ENCODE data around the gene NECAB3. TPM values are rescaled to one million over a fixed set of nuclear protein-coding genes. Genes with fewer than 3 reads are reported as not detected.
A peak's percentile ranks its signal among the peaks of the same experiment; 100 is the strongest.

Gene NECAB3
- total RNA-seq, 1 donor from 2014 or later, result 56.2 TPM

DNA sequence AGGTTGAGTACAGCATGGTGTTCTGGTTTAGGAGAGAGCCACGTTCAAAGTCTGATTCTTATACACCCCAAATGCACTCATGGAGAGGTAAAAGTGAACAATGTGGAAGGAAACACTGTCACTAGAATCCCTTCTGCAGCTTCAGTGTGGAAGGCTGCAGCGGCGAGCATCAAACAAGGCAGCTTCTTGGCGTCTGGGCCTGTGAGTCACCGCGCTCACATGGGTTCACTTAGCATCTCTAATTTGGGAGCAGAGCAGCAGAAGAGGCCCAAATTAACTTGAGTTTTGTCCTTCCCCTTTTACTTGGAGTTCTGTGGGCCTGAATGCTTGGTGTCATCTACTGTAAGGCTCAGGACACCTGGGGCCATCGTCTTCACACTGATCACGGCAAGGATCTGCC, 22.9 kb upstream of the NECAB3 start:
- ATAC-seq, result no peak
- no peaks in the 10 kb centered on the region for H3K9me3 ChIP-seq
- H3K36me3 ChIP-seq, result no peaks in the 10 kb centered on the region
- no peak for TF ChIP-seq CTCF (IDR thresholded peaks at IDR 0.05)
- DNase-seq, result no peak
- H3K4me1 ChIP-seq, result peaks cover 10% of the 10 kb centered on the region
- no peak overlapping the region for H3K27ac ChIP-seq
- intact Hi-C loops (cut with DNase I), result no loop called here
- no peaks in the 10 kb centered on the region for H3K27me3 ChIP-seq
- H3K4me3 ChIP-seq, result no peak overlapping the region

GRCh38 chr20:33696448-33696847, 22.2 kb upstream of the NECAB3 start:
- ATAC-seq (no peak), DNase-seq (no peak)
- no peak for TF ChIP-seq CTCF (IDR thresholded peaks at IDR 0.05)
- Histone ChIP-seq H3K27me3 (no peaks in the 10 kb centered on the region), H3K36me3 (no peaks in the 10 kb centered on the region), H3K9me3 (no peaks in the 10 kb centered on the region), H3K4me3 (no peak overlapping the region), H3K27ac (no peak overlapping the region), H3K4me1 (peaks cover 10% of the 10 kb centered on the region)
- intact Hi-C loops (cut with DNase I), result no loop called here

DNA sequence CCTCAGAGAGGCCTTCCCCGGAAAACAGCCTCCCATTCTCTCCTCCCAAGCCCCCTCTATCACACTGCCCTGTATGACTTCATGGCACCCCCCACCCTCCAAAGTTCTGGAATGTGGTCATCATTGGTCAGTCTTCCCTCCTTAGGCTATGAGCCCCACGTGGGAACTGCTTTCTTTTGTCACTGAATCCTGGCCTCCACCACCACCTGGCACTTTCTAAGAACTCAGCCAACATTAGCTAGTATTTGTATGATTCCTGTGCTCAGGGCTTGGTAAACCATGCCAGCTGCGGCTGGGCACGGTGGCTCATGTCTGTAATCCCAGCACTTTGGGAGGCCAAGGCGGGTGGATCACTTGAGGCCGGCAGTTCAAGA, 20.4 kb upstream of the NECAB3 start:
- no peaks in the 10 kb centered on the region for H3K27me3 ChIP-seq
- H3K4me1 ChIP-seq, result peaks cover 10% of the 10 kb centered on the region
- DNase-seq (no peak), ATAC-seq (no peak)
- TF ChIP-seq CTCF (IDR thresholded peaks at IDR 0.05), result no peak
- intact Hi-C loops (cut with DNase I), result no loop called here
- H3K36me3 ChIP-seq, result no peaks in the 10 kb centered on the region
- H3K27ac ChIP-seq, result no peak overlapping the region
- no peak overlapping the region for H3K4me3 ChIP-seq
- H3K9me3 ChIP-seq, result no peaks in the 10 kb centered on the region

DNA sequence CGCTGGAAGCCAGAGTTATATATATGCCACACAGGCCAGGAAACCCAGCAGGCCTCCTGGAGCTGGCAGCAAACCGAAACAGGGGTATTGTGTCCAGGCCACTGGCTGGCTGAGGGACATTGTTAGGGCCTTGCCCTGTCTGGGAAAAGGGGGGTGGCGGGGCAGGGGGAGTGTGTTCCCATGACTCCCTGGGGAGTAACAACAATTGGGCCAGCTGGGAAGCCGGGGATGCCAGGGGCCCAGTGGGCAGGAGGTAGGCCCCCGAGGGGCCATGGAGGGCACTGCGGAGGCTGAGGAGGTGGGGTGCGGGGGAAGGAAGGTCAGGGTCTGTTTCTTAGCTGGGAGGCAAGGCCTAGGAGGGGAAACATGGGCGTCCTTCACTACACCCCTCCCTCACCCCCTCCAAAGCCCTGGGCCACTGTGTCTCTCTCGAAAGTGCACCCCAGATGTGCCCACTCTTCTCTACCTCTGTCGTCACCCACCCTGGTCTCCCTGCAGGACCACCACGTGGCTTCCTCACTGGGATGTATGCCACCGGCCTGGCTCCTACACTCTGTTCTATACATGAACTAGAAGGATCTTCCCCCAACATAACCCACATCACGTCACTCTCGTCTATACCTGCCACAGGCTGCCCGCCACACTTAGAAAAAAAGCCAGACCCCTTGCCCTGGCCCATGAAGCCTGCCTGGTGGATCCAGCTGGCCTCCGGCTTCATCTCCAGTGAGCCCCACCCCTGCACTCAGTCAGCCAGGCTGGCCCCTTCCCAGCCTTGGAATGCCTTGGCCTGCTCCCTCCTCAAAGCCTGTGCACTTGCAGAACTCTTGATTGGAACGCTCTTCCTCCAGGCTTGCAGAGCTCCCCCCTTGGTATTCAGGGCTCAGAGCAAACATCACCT, 19.8 kb upstream of the NECAB3 start:
- no peaks in the 10 kb centered on the region for H3K27me3 ChIP-seq
- intact Hi-C loops (cut with DNase I), result no loop called here
- no peaks in the 10 kb centered on the region for H3K9me3 ChIP-seq
- no peaks in the 10 kb centered on the region for H3K36me3 ChIP-seq
- H3K4me3 ChIP-seq, result no peak overlapping the region
- ATAC-seq, result peak; percentile 83
- peak overlapping the region; percentile 51 for H3K27ac ChIP-seq
- peaks cover 10% of the 10 kb centered on the region for H3K4me1 ChIP-seq
- TF ChIP-seq CTCF (IDR thresholded peaks at IDR 0.05), result no peak
- DNase-seq, result no peak

DNA sequence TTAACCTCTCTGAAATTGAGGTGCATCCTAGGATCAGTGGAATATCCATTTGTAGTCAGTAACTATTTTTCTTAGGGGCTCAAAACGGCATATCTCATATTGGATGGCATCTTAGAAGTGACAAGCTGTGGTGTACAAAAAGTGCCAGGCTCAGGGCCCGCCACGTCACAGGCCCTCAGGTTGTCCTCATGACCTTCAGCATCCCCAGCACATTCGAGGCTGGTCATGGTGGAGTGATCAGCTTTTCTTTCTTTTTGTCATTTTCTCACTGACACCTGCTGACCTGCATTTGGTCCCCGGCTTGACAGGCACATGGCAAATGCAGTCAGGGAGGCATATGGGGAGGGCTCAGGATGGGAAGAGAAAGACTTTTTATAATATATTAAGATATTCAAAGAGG, 19.1 kb upstream of the NECAB3 start:
- no peak for TF ChIP-seq CTCF (IDR thresholded peaks at IDR 0.05)
- intact Hi-C loops (cut with DNase I), result no loop called here
- Histone ChIP-seq H3K9me3 (no peaks in the 10 kb centered on the region), H3K36me3 (no peaks in the 10 kb centered on the region), H3K27me3 (no peaks in the 10 kb centered on the region), H3K4me1 (peaks cover 10% of the 10 kb centered on the region), H3K4me3 (no peak overlapping the region), H3K27ac (peak overlapping the region; percentile 51)
- DNase-seq (no peak), ATAC-seq (no peak)

Data from upper lobe of right lung (tissue), 1 donor.